K562 (cell line): ENCODE measurements around the gene DPH2. TPM values are rescaled to one million over a fixed set of nuclear protein-coding genes. Genes with fewer than 3 reads are reported as not detected.

Experiments
- ATF2 ChIP-seq: sonication (generic); formaldehyde crosslinking; IDR thresholded peaks from 2 replicates; pipeline ENCODE4 v1.8.1; 2022; ENCODE audit warnings: missing genetic modification reagents
- ATF7 ChIP-seq: fragments of 450-650 bp; IDR thresholded peaks from 2 replicates; pipeline ENCODE4 v1.7.1; 2014; ENCODE audit warnings: mild to moderate bottlenecking, moderate library complexity
- BRD9 ChIP-seq: fragments of 450-650 bp; IDR thresholded peaks from 2 replicates; pipeline ENCODE4 v1.6.1; 2018; ENCODE audit warnings: low read depth; ENCODE audit not compliant: partially characterized antibody
- CEBPB ChIP-seq: fragments of 450-650 bp; IDR thresholded peaks from 2 replicates; pipeline ENCODE4 v1.6.1; 2016; ENCODE audit warnings: missing genetic modification characterization, missing compliant biosample characterization
- E2F4 ChIP-seq: sonication (generic); formaldehyde crosslinking; IDR thresholded peaks from 2 replicates; pipeline ENCODE4 v1.8.0; 2022; ENCODE audit warnings: mild to moderate bottlenecking, low read depth, missing genetic modification reagents
- ELF4 ChIP-seq: fragments of 450-650 bp; formaldehyde crosslinking; IDR thresholded peaks from 2 replicates; pipeline ENCODE4 v1.4.0; 2022; ENCODE audit warnings: missing genetic modification characterization
- ETS2 ChIP-seq: IDR thresholded peaks from 2 replicates; pipeline ENCODE4 v1.6.1; 2016; ENCODE audit warnings: borderline replicate concordance, missing genetic modification characterization, mild to moderate bottlenecking, moderate library complexity, missing compliant biosample characterization; ENCODE audit not compliant: poor library complexity, severe bottlenecking
- HDAC2 ChIP-seq: fragments of 450-650 bp; IDR thresholded peaks from 2 replicates; pipeline ENCODE4 v1.6.1; 2016; ENCODE audit warnings: mild to moderate bottlenecking
- HSF4 ChIP-seq: fragments of 250-450 bp; sonication (Bioruptor Pico); IDR thresholded peaks from 2 replicates; pipeline ENCODE4 v2.1.2; 2022; ENCODE audit warnings: mild to moderate bottlenecking, moderate library complexity, borderline replicate concordance
- KHSRP ChIP-seq: fragments of 450-650 bp; IDR thresholded peaks from 2 replicates; pipeline ENCODE4 v1.6.1; 2017
- MECOM ChIP-seq: fragments of 250-450 bp; sonication (Bioruptor Pico); IDR thresholded peaks from 2 replicates; pipeline ENCODE4 v1.8.0; 2022; ENCODE audit warnings: inconsistent platforms
- NFYB ChIP-seq: IDR thresholded peaks from 2 replicates; pipeline ENCODE4 v1.6.1; 2011; ENCODE audit warnings: mild to moderate bottlenecking, moderate library complexity; ENCODE audit not compliant: insufficient read length; ENCODE audit errors: extremely low read depth
- NR1H2 ChIP-seq: sonication (generic); formaldehyde crosslinking; IDR thresholded peaks from 2 replicates; pipeline ENCODE4 v1.4.0; 2020; ENCODE audit warnings: mild to moderate bottlenecking, missing genetic modification reagents
- PURB ChIP-seq: sonication (generic); formaldehyde crosslinking; IDR thresholded peaks from 2 replicates; pipeline ENCODE4 v1.9.0; 2021; ENCODE audit warnings: low read depth, mild to moderate bottlenecking, missing genetic modification reagents
- RBM15 ChIP-seq: fragments of 200-400 bp; formaldehyde crosslinking; IDR thresholded peaks from 2 replicates; pipeline ENCODE4 v1.6.1; 2018; ENCODE audit warnings: mild to moderate bottlenecking, low read length, moderate library complexity; ENCODE audit not compliant: insufficient read depth
- TAF7 ChIP-seq: fragments of 450-650 bp; IDR thresholded peaks from 2 replicates; pipeline ENCODE4 v1.6.1; 2016; ENCODE audit warnings: missing genetic modification characterization, missing compliant biosample characterization
- TFAP4 ChIP-seq: sonication (generic); formaldehyde crosslinking; IDR thresholded peaks from 2 replicates; pipeline ENCODE4 v1.8.0; 2022; ENCODE audit warnings: missing genetic modification reagents, mild to moderate bottlenecking, moderate library complexity, borderline replicate concordance
- USF1 ChIP-seq: sonication (generic); formaldehyde crosslinking; IDR thresholded peaks from 2 replicates; pipeline ENCODE4 v1.9.0; 2022; ENCODE audit warnings: mild to moderate bottlenecking, missing genetic modification reagents
- ZBTB2 ChIP-seq: fragments of 450-650 bp; IDR thresholded peaks from 2 replicates; pipeline ENCODE4 v1.6.1; 2016; ENCODE audit warnings: antibody characterized with exemption
- ZNF133 ChIP-seq: fragments of 250-450 bp; sonication (Bioruptor Pico); IDR thresholded peaks from 2 replicates; pipeline ENCODE4 v1.4.0; 2020; ENCODE audit warnings: mild to moderate bottlenecking
- ZNF41 ChIP-seq: fragments of 250-450 bp; sonication (Bioruptor Pico); conservative IDR thresholded peaks from 2 replicates; pipeline ENCODE4 v1.4.0; 2020; ENCODE audit warnings: mild to moderate bottlenecking
- ZNF561 ChIP-seq: fragments of 450-650 bp; formaldehyde crosslinking; conservative IDR thresholded peaks from 2 replicates; pipeline ENCODE4 v1.4.0; 2020; ENCODE audit warnings: mild to moderate bottlenecking, moderate library complexity
- ZNF696 ChIP-seq: fragments of 250-450 bp; sonication (Bioruptor Pico); conservative IDR thresholded peaks from 2 replicates; pipeline ENCODE4 v1.4.0; 2020; ENCODE audit warnings: mild to moderate bottlenecking, moderate library complexity
- ZNF76 ChIP-seq: fragments of 250-450 bp; sonication (Bioruptor Pico); IDR thresholded peaks from 2 replicates; pipeline ENCODE4 v1.4.0; 2020; ENCODE audit warnings: mild to moderate bottlenecking, moderate library complexity, borderline replicate concordance
- polyA plus RNA-seq, 8 experiments: library from polyadenylated mRNA; depleted of rRNA in 4 of 8; stranded (reverse) in 5 of 8; unstranded in 3 of 8; fragments of >200 nt; fragmentation: Nextera tagmentation in 2 of 8; fragmentation: Illumina TruSeq in 1 of 8; extraction: Ambion mirVana in 2 of 8; extraction: Trizol in 1 of 8; gene quantifications; 2 replicates each; pipeline versions ENCODE4 v1.2.1 to v1.2.3, GENCODE V29; 2011 to 2014; ENCODE audit warnings: inconsistent platforms in 1 of 8, missing spikeins in 1 of 8
- total RNA-seq, 7 experiments: library from RNA; depleted of rRNA in 6 of 7; stranded (reverse); fragments of >200 nt in 6 of 7; fragmentation: Illumina TruSeq in 2 of 7; extraction: Trizol in 2 of 7; gene quantifications; 2 replicates each; pipeline versions ENCODE4 v1.2.1 to v1.2.3, GENCODE V29; 2011 to 2021; ENCODE audit warnings: low replicate concordance in 1 of 7

DPH2 gene
- total and polyA plus RNA-seq, 9 of the 15 experiments (the other 6 are each of a cell fraction or from before 2014, with no cell fraction given) = 17.9 to 94.1 (median 68.1) TPM

- TF ChIP-seq ELF4 (CRISPR knock-in tag) = no peak; the same call in 1 of the 2 replicates
- TF ChIP-seq BRD9 = no peak
- no peak for TF ChIP-seq NFYB
- TF ChIP-seq RBM15 = no peak
- TF ChIP-seq NR1H2 (CRISPR knock-in tag) = no peak
- 0 out of 2 replicates have a peak, but pooled peaks have one; percentile 55 for TF ChIP-seq ZNF76 (CRISPR knock-in tag)
- peak; percentile 90 for TF ChIP-seq E2F4 (CRISPR knock-in tag)
- TF ChIP-seq CEBPB (tag) = no peak
- TF ChIP-seq PURB (CRISPR knock-in tag) = no peak
- peak; percentile 100 for TF ChIP-seq USF1 (CRISPR knock-in tag)
- TF ChIP-seq HSF4 (CRISPR knock-in tag) = no peak
- TF ChIP-seq TFAP4 = peak; percentile 87
- TF ChIP-seq ZNF696 = no peak
- TF ChIP-seq ZNF561 = no peak
- peak; percentile 96 for TF ChIP-seq ZBTB2
- TF ChIP-seq ZNF41 (CRISPR knock-in tag) = no peak
- TF ChIP-seq KHSRP = no peak
- TF ChIP-seq ATF7 = peak; percentile 90
- no peak; the same call in 1 of the 2 replicates for TF ChIP-seq ATF2 (CRISPR knock-in tag)
- TF ChIP-seq MECOM (CRISPR knock-in tag) = no peak
- TF ChIP-seq ETS2 (tag) = no peak
- peak; percentile 11; the same call in 1 of the 2 replicates for TF ChIP-seq TAF7
- no peak for TF ChIP-seq ZNF133 (CRISPR knock-in tag)
- peak; percentile 29; the same call in 1 of the 2 replicates for TF ChIP-seq HDAC2
Measured at GRCh38 chr1:43974443-43975248, 4.8 kb downstream of the DPH2 start, which contains the start of gene ATP6V0B (continued).
